ENCODE measurements around the gene PARL.

GRCh38 chr3:183790700-183791099, 94.0 kb downstream of the PARL start:
- no peak for TF ChIP-seq CTCF (conservative IDR thresholded peaks at IDR 0.05)
- no peak for TF ChIP-seq EZH2 (IDR thresholded peaks at IDR 0.05; ENCODE audit: low read depth)
